ENCODE data around the gene MRTO4. TPM values are rescaled to one million over a fixed set of nuclear protein-coding genes. Genes with fewer than 3 reads are reported as not detected.
"Not testable (repeated sequence)": the region's sequence is repeated elsewhere in the genome, so short reads cannot be mapped to it uniquely, and the experiment has no call there.

Gene MRTO4
- total and polyA plus RNA-seq, 4 donors: 6.5 to 23.6 (median 13.6) TPM

- H3K4me1 ChIP-seq (ENCODE audit: control insufficient read depth in 1 of 2, insufficient read depth in 2 of 2, low read length in 2 of 2); H3K9me3 ChIP-seq (ENCODE audit: control insufficient read depth, low read length); intact Hi-C loops (cut with DNase I); H3K27ac ChIP-seq (ENCODE audit: low read depth in 1 of 2, low read length in 2 of 2); H3K36me3 ChIP-seq (ENCODE audit: control insufficient read depth in 1 of 2, insufficient read depth in 2 of 2, low read length in 1 of 2); H3K27me3 ChIP-seq (ENCODE audit: control insufficient read depth in 1 of 2, insufficient read depth in 2 of 2, low read length in 1 of 2): not testable (repeated sequence)
- peak within 1 kb of the TSS; percentile 22 to 71 for H3K4me3 ChIP-seq (ENCODE audit: low read length in 2 of 2)
- DNase-seq (peak; percentile 63 to 86), ATAC-seq (ENCODE audit: low FRiP score) (peak; percentile 79)
- WGBS, 2 donors: 9 to 10% methylated on average over 48 to 76 of the region's 82 CpGs
Observed at GRCh38 chr1:19288324-19289241, 37.0 kb downstream of the MRTO4 start, which contains the start of gene AKR7A3. Gene AKR7A3, minus strand, starts transcription at chr1:19288770. Its CDS starts 61 bp downstream, at chr1:19288709.

DNA sequence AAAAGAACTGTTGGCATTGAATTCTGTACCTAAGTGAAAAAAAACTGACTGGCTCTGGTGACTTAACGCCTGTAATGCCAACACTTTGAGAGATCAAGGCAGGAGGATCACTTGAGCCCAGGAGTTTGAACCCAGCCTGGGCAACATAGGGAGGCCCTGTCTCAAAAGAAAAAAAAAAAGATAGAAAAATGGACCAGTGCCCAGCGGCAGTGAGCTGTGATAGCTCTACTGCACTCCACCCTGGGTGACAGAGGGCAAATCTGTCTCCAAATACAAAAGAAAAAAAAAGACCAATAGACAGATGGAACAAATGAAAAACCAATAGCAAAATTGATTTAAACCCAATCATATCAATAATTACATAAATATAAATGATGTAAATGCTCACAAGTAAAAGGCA, 37.6 kb downstream of the MRTO4 start:
- Histone ChIP-seq H3K4me1 (ENCODE audit: control insufficient read depth in 1 of 2, insufficient read depth in 2 of 2, low read length in 2 of 2) (no peaks in the 10 kb centered on the region), H3K9me3 (ENCODE audit: control insufficient read depth, low read length) (no peaks in the 10 kb centered on the region), H3K27ac (ENCODE audit: low read depth in 1 of 2, low read length in 2 of 2) (no peak overlapping the region), H3K27me3 (ENCODE audit: control insufficient read depth in 1 of 2, insufficient read depth in 2 of 2, low read length in 1 of 2) (no peaks in the 10 kb centered on the region), H3K4me3 (ENCODE audit: low read length in 2 of 2) (peak overlapping the region in 1 of 2 donors; percentile 71), H3K36me3 (ENCODE audit: control insufficient read depth in 1 of 2, insufficient read depth in 2 of 2, low read length in 1 of 2) (no peaks in the 10 kb centered on the region)
- DNase-seq: no peak
- intact Hi-C loops (cut with DNase I): no loop called here
- WGBS, 2 donors: 6 to 22% methylated on average over 2 of the region's 2 CpGs
- no peak for ATAC-seq (ENCODE audit: low FRiP score)

DNA sequence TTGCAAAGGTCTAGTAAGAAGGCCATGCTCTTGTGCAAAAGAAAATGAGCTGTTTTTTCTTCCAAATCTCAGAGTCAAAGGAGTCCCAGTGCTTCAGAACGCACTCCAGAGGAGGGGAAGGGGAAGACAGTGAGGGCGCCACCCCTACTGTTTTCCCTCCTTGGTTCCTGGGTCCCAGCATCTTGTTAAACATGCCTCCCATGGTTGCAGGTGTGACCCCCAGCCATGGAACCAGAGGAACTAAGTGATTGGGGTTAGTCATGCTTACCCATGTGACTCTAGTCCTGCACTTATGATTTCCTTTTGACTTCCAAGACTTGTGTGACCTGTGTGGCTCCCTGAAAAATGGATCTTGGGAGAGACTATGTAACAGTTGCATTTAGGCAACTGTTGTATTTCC, 43.0 kb downstream of the MRTO4 start:
- 96 to 100% methylated on average over 2 of the region's 2 CpGs for WGBS, 2 donors
- intact Hi-C loops (cut with DNase I): no loop called here
- Histone ChIP-seq H3K9me3 (ENCODE audit: control insufficient read depth, low read length) (no peaks in the 10 kb centered on the region), H3K27ac (ENCODE audit: low read depth in 1 of 2, low read length in 2 of 2) (no peak overlapping the region), H3K4me1 (ENCODE audit: control insufficient read depth in 1 of 2, insufficient read depth in 2 of 2, low read length in 2 of 2) (no peaks in the 10 kb centered on the region), H3K4me3 (ENCODE audit: low read length in 2 of 2) (no peak overlapping the region), H3K36me3 (ENCODE audit: control insufficient read depth in 1 of 2, insufficient read depth in 2 of 2, low read length in 1 of 2) (no peaks in the 10 kb centered on the region), H3K27me3 (ENCODE audit: control insufficient read depth in 1 of 2, insufficient read depth in 2 of 2, low read length in 1 of 2) (no peaks in the 10 kb centered on the region)
- DNase-seq (no peak), ATAC-seq (ENCODE audit: low FRiP score) (no peak)

DNA sequence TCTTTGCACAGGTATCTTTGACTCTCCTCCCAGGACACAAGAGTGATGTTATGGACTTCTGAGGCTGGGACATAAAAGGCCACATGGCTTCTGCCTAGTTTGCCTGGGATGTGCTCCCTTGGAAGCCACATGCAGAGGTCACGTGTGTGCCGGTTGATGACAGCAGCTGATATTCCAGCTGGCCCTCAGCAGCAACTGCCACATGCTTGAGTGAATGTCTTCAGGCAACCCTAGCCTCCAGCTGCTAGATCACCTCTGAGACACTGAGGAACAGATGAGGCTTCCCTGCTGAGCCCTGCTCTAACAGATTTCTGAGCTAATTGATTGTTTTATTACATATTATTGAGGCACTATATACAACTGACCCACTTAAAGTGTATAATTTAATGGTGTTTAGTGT, 48.6 kb downstream of the MRTO4 start:
- intact Hi-C loops (cut with DNase I): no loop called here
- H3K4me1 ChIP-seq (ENCODE audit: control insufficient read depth in 1 of 2, insufficient read depth in 2 of 2, low read length in 2 of 2): no peaks in the 10 kb centered on the region
- no peak overlapping the region for H3K4me3 ChIP-seq (ENCODE audit: low read length in 2 of 2)
- peaks cover 0 to 2% of the 10 kb centered on the region in 2 donors for H3K36me3 ChIP-seq (ENCODE audit: control insufficient read depth in 1 of 2, insufficient read depth in 2 of 2, low read length in 1 of 2)
- no peak for ATAC-seq (ENCODE audit: low FRiP score)
- H3K9me3 ChIP-seq (ENCODE audit: control insufficient read depth, low read length): no peaks in the 10 kb centered on the region
- no peak overlapping the region for H3K27ac ChIP-seq (ENCODE audit: low read depth in 1 of 2, low read length in 2 of 2)
- 86 to 90% methylated on average over 2 of the region's 2 CpGs for WGBS, 2 donors
- H3K27me3 ChIP-seq (ENCODE audit: control insufficient read depth in 1 of 2, insufficient read depth in 2 of 2, low read length in 1 of 2): no peaks in the 10 kb centered on the region
- no peak for DNase-seq

DNA sequence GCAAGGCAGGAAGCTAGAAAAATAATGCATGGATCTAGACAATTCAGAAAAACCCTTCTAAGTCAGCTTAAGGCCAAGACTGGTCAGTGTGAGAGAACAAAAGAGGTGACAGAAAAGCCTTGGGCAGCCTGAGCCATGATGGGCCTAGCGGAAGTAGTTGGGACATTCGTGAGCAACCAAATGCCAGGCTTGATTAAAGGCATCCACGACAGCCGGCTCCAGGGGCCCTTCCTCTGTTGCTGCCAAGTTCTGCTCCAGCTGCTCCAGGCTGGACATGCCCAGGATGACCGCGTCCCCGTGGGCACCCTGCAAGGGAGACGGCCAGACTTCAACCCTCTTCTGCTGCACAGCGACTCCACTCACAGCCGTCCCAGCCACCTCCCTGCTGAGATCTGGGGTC, 52.5 kb downstream of the MRTO4 start:
- H3K27me3 ChIP-seq (ENCODE audit: control insufficient read depth in 1 of 2, insufficient read depth in 2 of 2, low read length in 1 of 2); H3K4me3 ChIP-seq (ENCODE audit: low read length in 2 of 2); H3K9me3 ChIP-seq (ENCODE audit: control insufficient read depth, low read length); DNase-seq; H3K36me3 ChIP-seq (ENCODE audit: control insufficient read depth in 1 of 2, insufficient read depth in 2 of 2, low read length in 1 of 2); intact Hi-C loops (cut with DNase I); H3K27ac ChIP-seq (ENCODE audit: low read depth in 1 of 2, low read length in 2 of 2); H3K4me1 ChIP-seq (ENCODE audit: control insufficient read depth in 1 of 2, insufficient read depth in 2 of 2, low read length in 2 of 2); ATAC-seq (ENCODE audit: low FRiP score): not testable (repeated sequence)
- WGBS, 2 donors: 82 to 91% methylated on average over 6 to 10 of the region's 10 CpGs

DNA sequence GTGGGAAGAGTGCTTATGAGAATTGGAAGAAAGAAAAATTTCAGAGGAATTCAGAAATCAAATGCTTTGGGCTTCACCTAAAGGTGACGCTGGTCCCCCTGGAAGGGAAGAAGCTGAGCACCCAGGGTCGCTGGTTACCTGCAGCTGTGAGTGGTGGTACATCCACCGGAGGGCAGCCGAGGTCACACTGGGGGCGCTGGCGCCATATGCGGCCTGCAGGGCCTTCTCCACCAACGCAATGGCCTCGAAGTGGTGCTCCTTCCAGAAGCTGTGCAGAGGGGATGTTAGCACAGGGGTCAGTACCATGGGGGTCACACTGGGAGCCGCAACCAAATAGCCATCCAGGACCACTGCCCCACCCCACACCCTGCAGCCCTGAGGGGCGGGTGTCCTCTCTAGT, 54.3 kb downstream of the MRTO4 start:
- no peaks in the 10 kb centered on the region for H3K9me3 ChIP-seq (ENCODE audit: control insufficient read depth, low read length)
- DNase-seq: no peak
- no peaks in the 10 kb centered on the region for H3K4me1 ChIP-seq (ENCODE audit: control insufficient read depth in 1 of 2, insufficient read depth in 2 of 2, low read length in 2 of 2)
- intact Hi-C loops (cut with DNase I): no loop called here
- H3K27ac ChIP-seq (ENCODE audit: low read depth in 1 of 2, low read length in 2 of 2): no peak overlapping the region
- no peak for ATAC-seq (ENCODE audit: low FRiP score)
- H3K27me3 ChIP-seq (ENCODE audit: control insufficient read depth in 1 of 2, insufficient read depth in 2 of 2, low read length in 1 of 2): no peaks in the 10 kb centered on the region
- 85 to 95% methylated on average over 11 of the region's 11 CpGs for WGBS, 2 donors
- no peak overlapping the region for H3K4me3 ChIP-seq (ENCODE audit: low read length in 2 of 2)
- peaks cover 0 to 5% of the 10 kb centered on the region in 2 donors for H3K36me3 ChIP-seq (ENCODE audit: control insufficient read depth in 1 of 2, insufficient read depth in 2 of 2, low read length in 1 of 2)

GRCh38 chr1:19306941-19307340, 55.3 kb downstream of the MRTO4 start:
- 93% methylated on average over 6 of the region's 6 CpGs for WGBS, 2 donors
- peaks cover 0 to 5% of the 10 kb centered on the region in 2 donors for H3K36me3 ChIP-seq (ENCODE audit: control insufficient read depth in 1 of 2, insufficient read depth in 2 of 2, low read length in 1 of 2)
- intact Hi-C loops (cut with DNase I): no loop called here

GRCh38 chr1:19307794-19308508, 56.3 kb downstream of the MRTO4 start:
- Histone ChIP-seq H3K27me3 (ENCODE audit: control insufficient read depth in 1 of 2, insufficient read depth in 2 of 2, low read length in 1 of 2) (no peaks in the 10 kb centered on the region), H3K4me3 (ENCODE audit: low read length in 2 of 2) (no peak overlapping the region), H3K36me3 (ENCODE audit: control insufficient read depth in 1 of 2, insufficient read depth in 2 of 2, low read length in 1 of 2) (peaks cover 0 to 5% of the 10 kb centered on the region in 2 donors), H3K27ac (ENCODE audit: low read depth in 1 of 2, low read length in 2 of 2) (no peak overlapping the region), H3K4me1 (ENCODE audit: control insufficient read depth in 1 of 2, insufficient read depth in 2 of 2, low read length in 2 of 2) (no peaks in the 10 kb centered on the region), H3K9me3 (ENCODE audit: control insufficient read depth, low read length) (no peaks in the 10 kb centered on the region)
- WGBS, 2 donors: 91 to 93% methylated on average over 9 to 10 of the region's 10 CpGs
- intact Hi-C loops (cut with DNase I): no loop called here
- no peak for DNase-seq
- ATAC-seq (ENCODE audit: low FRiP score): no peak

More at GRCh38 chr1:19306941-19307340, 55.3 kb downstream of the MRTO4 start:
- Histone ChIP-seq H3K4me1 (ENCODE audit: control insufficient read depth in 1 of 2, insufficient read depth in 2 of 2, low read length in 2 of 2) (no peaks in the 10 kb centered on the region), H3K27ac (ENCODE audit: low read depth in 1 of 2, low read length in 2 of 2) (no peak overlapping the region), H3K27me3 (ENCODE audit: control insufficient read depth in 1 of 2, insufficient read depth in 2 of 2, low read length in 1 of 2) (no peaks in the 10 kb centered on the region), H3K4me3 (ENCODE audit: low read length in 2 of 2) (no peak overlapping the region), H3K9me3 (ENCODE audit: control insufficient read depth, low read length) (no peaks in the 10 kb centered on the region)
- no peak for ATAC-seq (ENCODE audit: low FRiP score)
- DNase-seq: no peak
